ENCODE results near the gene JSRP1.

JSRP1 gene

GRCh38 chr19:2269244-2270156 is 13.3 kb upstream of the JSRP1 start:
- Histone ChIP-seq H3K9me3 (ENCODE audit: severe bottlenecking) (no peaks in the 10 kb centered on the region), H3K4me3 (ENCODE audit: severe bottlenecking) (peak overlapping the region; percentile 95), H3K27me3 (ENCODE audit: insufficient read depth, poor library complexity, severe bottlenecking) (no peaks in the 10 kb centered on the region), H3K36me3 (ENCODE audit: low read depth) (peaks cover 39% of the 10 kb centered on the region), H3K4me1 (ENCODE audit: insufficient read depth, poor library complexity, severe bottlenecking) (peaks cover 8% of the 10 kb centered on the region), H3K27ac (ENCODE audit: poor library complexity, severe bottlenecking) (peak overlapping the region; percentile 87)
- peak; percentile 73 for ATAC-seq (ENCODE audit: low read depth)
- TF ChIP-seq, protein P1, sequence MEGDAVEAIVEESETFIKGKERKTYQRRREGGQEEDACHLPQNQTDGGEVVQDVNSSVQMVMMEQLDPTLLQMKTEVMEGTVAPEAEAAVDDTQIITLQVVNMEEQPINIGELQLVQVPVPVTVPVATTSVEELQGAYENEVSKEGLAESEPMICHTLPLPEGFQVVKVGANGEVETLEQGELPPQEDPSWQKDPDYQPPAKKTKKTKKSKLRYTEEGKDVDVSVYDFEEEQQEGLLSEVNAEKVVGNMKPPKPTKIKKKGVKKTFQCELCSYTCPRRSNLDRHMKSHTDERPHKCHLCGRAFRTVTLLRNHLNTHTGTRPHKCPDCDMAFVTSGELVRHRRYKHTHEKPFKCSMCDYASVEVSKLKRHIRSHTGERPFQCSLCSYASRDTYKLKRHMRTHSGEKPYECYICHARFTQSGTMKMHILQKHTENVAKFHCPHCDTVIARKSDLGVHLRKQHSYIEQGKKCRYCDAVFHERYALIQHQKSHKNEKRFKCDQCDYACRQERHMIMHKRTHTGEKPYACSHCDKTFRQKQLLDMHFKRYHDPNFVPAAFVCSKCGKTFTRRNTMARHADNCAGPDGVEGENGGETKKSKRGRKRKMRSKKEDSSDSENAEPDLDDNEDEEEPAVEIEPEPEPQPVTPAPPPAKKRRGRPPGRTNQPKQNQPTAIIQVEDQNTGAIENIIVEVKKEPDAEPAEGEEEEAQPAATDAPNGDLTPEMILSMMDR (IDR thresholded peaks at IDR 0.05; ENCODE audit: poor library complexity, severe bottlenecking): no peak
- DNase-seq (ENCODE audit: low spot score): peak; percentile 89

DNA sequence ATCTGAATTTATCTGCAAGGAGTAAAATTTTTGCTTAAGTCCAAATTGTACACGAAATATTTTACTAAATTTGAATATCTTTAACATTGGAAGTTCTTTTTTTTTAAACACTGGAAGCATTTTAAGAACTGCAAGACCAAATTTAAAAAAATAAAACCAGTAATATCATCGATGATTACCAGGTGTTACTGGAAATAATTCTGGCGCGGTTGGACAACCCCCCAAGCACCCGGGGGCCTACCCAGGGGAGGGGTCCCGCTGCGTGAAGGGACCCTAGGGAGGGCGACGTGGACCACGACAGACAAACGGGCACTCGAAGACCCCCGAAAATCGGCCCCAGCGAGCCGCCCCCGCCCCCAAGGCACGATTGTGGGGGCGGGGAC is 12.6 kb upstream of the JSRP1 start:
- H3K4me1 ChIP-seq (ENCODE audit: insufficient read depth, poor library complexity, severe bottlenecking): peaks cover 8% of the 10 kb centered on the region
- peak overlapping the region; percentile 87 for H3K27ac ChIP-seq (ENCODE audit: poor library complexity, severe bottlenecking)
- no peak for ATAC-seq (ENCODE audit: low read depth)
- peak overlapping the region; percentile 95 for H3K4me3 ChIP-seq (ENCODE audit: severe bottlenecking)
- DNase-seq (ENCODE audit: low spot score): no peak
- H3K36me3 ChIP-seq (ENCODE audit: low read depth): peaks cover 32% of the 10 kb centered on the region
- TF ChIP-seq, protein P1 (IDR thresholded peaks at IDR 0.05; ENCODE audit: poor library complexity, severe bottlenecking): no peak
- no peaks in the 10 kb centered on the region for H3K27me3 ChIP-seq (ENCODE audit: insufficient read depth, poor library complexity, severe bottlenecking)
- no peaks in the 10 kb centered on the region for H3K9me3 ChIP-seq (ENCODE audit: severe bottlenecking)

DNA sequence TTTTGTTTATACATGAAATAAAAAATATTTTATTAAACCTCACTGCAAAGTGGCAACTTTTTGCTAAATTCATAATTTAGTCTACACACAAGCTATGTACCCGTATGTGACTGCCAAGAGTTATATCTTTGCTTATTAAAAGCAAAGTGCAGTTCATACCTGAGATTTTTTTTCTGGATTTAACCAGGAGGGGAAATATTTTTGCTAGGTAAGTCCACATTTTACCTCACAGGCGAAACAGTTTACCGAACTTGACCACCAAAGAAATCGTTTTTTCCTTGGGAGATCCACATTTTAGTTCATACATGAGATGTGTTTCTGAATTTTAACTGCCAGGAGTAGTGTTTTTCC is 12.2 kb upstream of the JSRP1 start:
- ATAC-seq (ENCODE audit: low read depth): no peak
- no peaks in the 10 kb centered on the region for H3K9me3 ChIP-seq (ENCODE audit: severe bottlenecking)
- H3K4me3 ChIP-seq (ENCODE audit: severe bottlenecking): peak overlapping the region; percentile 95
- TF ChIP-seq, protein P1 (IDR thresholded peaks at IDR 0.05; ENCODE audit: poor library complexity, severe bottlenecking): no peak
- DNase-seq (ENCODE audit: low spot score): no peak
- H3K27me3 ChIP-seq (ENCODE audit: insufficient read depth, poor library complexity, severe bottlenecking): no peaks in the 10 kb centered on the region
- peaks cover 32% of the 10 kb centered on the region for H3K36me3 ChIP-seq (ENCODE audit: low read depth)
- H3K4me1 ChIP-seq (ENCODE audit: insufficient read depth, poor library complexity, severe bottlenecking): peaks cover 8% of the 10 kb centered on the region
- peak overlapping the region; percentile 87 for H3K27ac ChIP-seq (ENCODE audit: poor library complexity, severe bottlenecking)

GRCh38 chr19:2266183-2266993 is 10.2 kb upstream of the JSRP1 start:
- H3K36me3 ChIP-seq (ENCODE audit: low read depth): peaks cover 11% of the 10 kb centered on the region
- no peak overlapping the region for H3K4me3 ChIP-seq (ENCODE audit: severe bottlenecking)
- ATAC-seq (ENCODE audit: low read depth) (no peak), DNase-seq (ENCODE audit: low spot score) (peak; percentile 61)
- peaks cover 4% of the 10 kb centered on the region for H3K4me1 ChIP-seq (ENCODE audit: insufficient read depth, poor library complexity, severe bottlenecking)
- H3K27me3 ChIP-seq (ENCODE audit: insufficient read depth, poor library complexity, severe bottlenecking): no peaks in the 10 kb centered on the region
- TF ChIP-seq, protein P1 (IDR thresholded peaks at IDR 0.05; ENCODE audit: poor library complexity, severe bottlenecking): no peak
- no peak overlapping the region for H3K27ac ChIP-seq (ENCODE audit: poor library complexity, severe bottlenecking)
- H3K9me3 ChIP-seq (ENCODE audit: severe bottlenecking): no peaks in the 10 kb centered on the region

Measured in RWPE2 (cell line).